HepG2 (cell line): ENCODE measurements around the gene CEBPB. TPM values are rescaled to one million over a fixed set of nuclear protein-coding genes. Genes with fewer than 3 reads are reported as not detected.

ENCODE experiments used
- ATF2 ChIP-seq: sonication (generic); formaldehyde crosslinking; IDR thresholded peaks from 2 replicates; pipeline ENCODE4 v1.4.0; 2020; ENCODE audit warnings: missing genetic modification reagents
- FOXP4 ChIP-seq: sonication (generic); formaldehyde crosslinking; IDR thresholded peaks from 2 replicates; pipeline ENCODE4 v1.4.0; 2020; ENCODE audit warnings: missing genetic modification reagents
- HMG20B ChIP-seq: conservative IDR thresholded peaks from 2 replicates; pipeline ENCODE4 v1.6.1; 2016; ENCODE audit warnings: missing genetic modification reagents, missing compliant biosample characterization
- HMGXB4 ChIP-seq, 2 experiments: sonication (generic) in 1 of 2; formaldehyde crosslinking in 1 of 2; IDR thresholded peaks; 2 replicates each; pipeline versions ENCODE4 v1.4.0 to v1.6.1; 2018 to 2020; ENCODE audit warnings: missing genetic modification reagents in 2 of 2, borderline replicate concordance in 1 of 2, low read depth in 1 of 2, mild to moderate bottlenecking in 1 of 2, missing biosample characterization in 1 of 2
- HNRNPH1 ChIP-seq: fragments of 200-400 bp; formaldehyde crosslinking; optimal IDR thresholded peaks from 2 replicates; pipeline ENCODE3; 2017; ENCODE audit warnings: mild to moderate bottlenecking, low read depth, low read length
- IRX3 ChIP-seq: sonication (generic); formaldehyde crosslinking; IDR thresholded peaks from 2 replicates; pipeline ENCODE4 v1.8.1; 2023; ENCODE audit warnings: mild to moderate bottlenecking, low read depth, missing genetic modification reagents, borderline replicate concordance
- NRL ChIP-seq: sonication (generic); formaldehyde crosslinking; IDR thresholded peaks from 2 replicates; pipeline ENCODE4 v1.5.0; 2020; ENCODE audit warnings: missing genetic modification reagents, mild to moderate bottlenecking, moderate library complexity, borderline replicate concordance
- SP1 ChIP-seq, 2 experiments: fragments of 450-650 bp in 1 of 2; sonication (generic) in 1 of 2; formaldehyde crosslinking in 1 of 2; IDR thresholded peaks; 2 replicates each; pipeline versions ENCODE4 v1.4.0 to v1.6.1; 2016 to 2020; ENCODE audit warnings: missing genetic modification reagents in 1 of 2
- ZBTB34 ChIP-seq: sonication (generic); formaldehyde crosslinking; IDR thresholded peaks from 2 replicates; pipeline ENCODE4 v1.8.0; 2022; ENCODE audit warnings: mild to moderate bottlenecking, missing genetic modification reagents
- ZNF407 ChIP-seq: sonication (generic); formaldehyde crosslinking; IDR thresholded peaks from one replicate; pipeline ENCODE4 v1.5.1; 2020; ENCODE audit warnings: mild to moderate bottlenecking, missing genetic modification reagents; ENCODE audit errors: not compliant biosample characterization
- polyA plus RNA-seq, 8 experiments: library from polyadenylated mRNA; depleted of rRNA in 3 of 8; stranded (reverse) in 7 of 8; unstranded in 1 of 8; fragments of >200 nt; fragmentation: Illumina TruSeq in 4 of 8; extraction: Trizol in 4 of 8; gene quantifications; 2 replicates each; pipeline versions ENCODE4 v1.2.1 to v1.2.3, GENCODE V29; 2011 to 2016; ENCODE audit warnings: low read depth in 4 of 8, missing spikeins in 1 of 8, mixed read lengths in 1 of 8; ENCODE audit not compliant: insufficient read depth in 1 of 8
- total RNA-seq, 5 experiments: library from RNA; depleted of rRNA; stranded (reverse); fragments of >200 nt; fragmentation: Illumina TruSeq; extraction: Trizol; gene quantifications; 2 replicates each; pipeline ENCODE4 v1.2.3, GENCODE V29; 2016; ENCODE audit warnings: low read depth in 1 of 5

The CEBPB gene
- total and polyA plus RNA-seq, 2 of the 13 experiments (the other 11 are each of a cell fraction or from before 2014, with no cell fraction given) = 18.5 to 28.2 TPM

GRCh38 chr20:50172347-50173013 is 18.1 kb upstream of the CEBPB start (continued):
- peak; percentile 69; the same call in 1 of the 2 replicates for TF ChIP-seq IRX3 (CRISPR knock-in tag)
- TF ChIP-seq ZBTB34 (CRISPR knock-in tag) = peak; percentile 39; the same call in 1 of the 2 replicates
- TF ChIP-seq ATF2 (CRISPR knock-in tag) = peak; percentile 87
- peak in 1 of 2 experiments; percentile 93 for TF ChIP-seq HMGXB4 (CRISPR knock-in tag; IDR thresholded peaks at IDR 0.05; ENCODE audit: borderline replicate concordance in 1 of 2, low read depth in 1 of 2)
- TF ChIP-seq HMG20B = peak; percentile 94
- TF ChIP-seq FOXP4 (CRISPR knock-in tag) = peak; percentile 90
- no peak for TF ChIP-seq SP1 (IDR thresholded peaks at IDR 0.05)
- no peak; the same call in 1 of the 2 replicates for TF ChIP-seq SP1 (CRISPR knock-in tag; IDR thresholded peaks at IDR 0.05)
- peak; percentile 92; the same call in 1 of the 2 replicates for TF ChIP-seq NRL (CRISPR knock-in tag)
- TF ChIP-seq HNRNPH1 = no peak
- peak; percentile 97 for TF ChIP-seq ZNF407 (CRISPR knock-in tag)
